A673 (cell line): ENCODE data around the gene EZH1.

Source experiments
- EZH2 ChIP-seq: fragments of 200-600 bp; sonication (generic); IDR thresholded peaks from 2 replicates; pipeline ENCODE4 v1.6.1; 2017; ENCODE audit warnings: borderline replicate concordance, low read depth, mild to moderate bottlenecking, mixed read lengths, antibody characterized with exemption, low read length; ENCODE audit not compliant: poor library complexity, severe bottlenecking
- TF ChIP-seq, protein P1 (sequence below): fragments of 300-800, 200-600 bp; sonication (generic); conservative IDR thresholded peaks from 2 replicates; pipeline ENCODE4 v1.5.1; 2017; ENCODE audit warnings: low read depth, mild to moderate bottlenecking, antibody characterized with exemption, low read length, moderate library complexity, mixed read lengths

- TF ChIP-seq, protein P1, sequence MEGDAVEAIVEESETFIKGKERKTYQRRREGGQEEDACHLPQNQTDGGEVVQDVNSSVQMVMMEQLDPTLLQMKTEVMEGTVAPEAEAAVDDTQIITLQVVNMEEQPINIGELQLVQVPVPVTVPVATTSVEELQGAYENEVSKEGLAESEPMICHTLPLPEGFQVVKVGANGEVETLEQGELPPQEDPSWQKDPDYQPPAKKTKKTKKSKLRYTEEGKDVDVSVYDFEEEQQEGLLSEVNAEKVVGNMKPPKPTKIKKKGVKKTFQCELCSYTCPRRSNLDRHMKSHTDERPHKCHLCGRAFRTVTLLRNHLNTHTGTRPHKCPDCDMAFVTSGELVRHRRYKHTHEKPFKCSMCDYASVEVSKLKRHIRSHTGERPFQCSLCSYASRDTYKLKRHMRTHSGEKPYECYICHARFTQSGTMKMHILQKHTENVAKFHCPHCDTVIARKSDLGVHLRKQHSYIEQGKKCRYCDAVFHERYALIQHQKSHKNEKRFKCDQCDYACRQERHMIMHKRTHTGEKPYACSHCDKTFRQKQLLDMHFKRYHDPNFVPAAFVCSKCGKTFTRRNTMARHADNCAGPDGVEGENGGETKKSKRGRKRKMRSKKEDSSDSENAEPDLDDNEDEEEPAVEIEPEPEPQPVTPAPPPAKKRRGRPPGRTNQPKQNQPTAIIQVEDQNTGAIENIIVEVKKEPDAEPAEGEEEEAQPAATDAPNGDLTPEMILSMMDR = no peak
- no peak for TF ChIP-seq EZH2
Measured at GRCh38 chr17:42775534-42776098, 30.8 kb upstream of the EZH1 start.
